ENCODE results near the gene FBXO28.
"Not testable (repeated sequence)": the region's sequence is repeated elsewhere in the genome, so short reads cannot be mapped to it uniquely, and the experiment has no call there.

FBXO28 gene, protein sequence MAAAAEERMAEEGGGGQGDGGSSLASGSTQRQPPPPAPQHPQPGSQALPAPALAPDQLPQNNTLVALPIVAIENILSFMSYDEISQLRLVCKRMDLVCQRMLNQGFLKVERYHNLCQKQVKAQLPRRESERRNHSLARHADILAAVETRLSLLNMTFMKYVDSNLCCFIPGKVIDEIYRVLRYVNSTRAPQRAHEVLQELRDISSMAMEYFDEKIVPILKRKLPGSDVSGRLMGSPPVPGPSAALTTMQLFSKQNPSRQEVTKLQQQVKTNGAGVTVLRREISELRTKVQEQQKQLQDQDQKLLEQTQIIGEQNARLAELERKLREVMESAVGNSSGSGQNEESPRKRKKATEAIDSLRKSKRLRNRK
- 43.2 to 79.5 reads per million in 2 donors for total RNA-seq

DNA sequence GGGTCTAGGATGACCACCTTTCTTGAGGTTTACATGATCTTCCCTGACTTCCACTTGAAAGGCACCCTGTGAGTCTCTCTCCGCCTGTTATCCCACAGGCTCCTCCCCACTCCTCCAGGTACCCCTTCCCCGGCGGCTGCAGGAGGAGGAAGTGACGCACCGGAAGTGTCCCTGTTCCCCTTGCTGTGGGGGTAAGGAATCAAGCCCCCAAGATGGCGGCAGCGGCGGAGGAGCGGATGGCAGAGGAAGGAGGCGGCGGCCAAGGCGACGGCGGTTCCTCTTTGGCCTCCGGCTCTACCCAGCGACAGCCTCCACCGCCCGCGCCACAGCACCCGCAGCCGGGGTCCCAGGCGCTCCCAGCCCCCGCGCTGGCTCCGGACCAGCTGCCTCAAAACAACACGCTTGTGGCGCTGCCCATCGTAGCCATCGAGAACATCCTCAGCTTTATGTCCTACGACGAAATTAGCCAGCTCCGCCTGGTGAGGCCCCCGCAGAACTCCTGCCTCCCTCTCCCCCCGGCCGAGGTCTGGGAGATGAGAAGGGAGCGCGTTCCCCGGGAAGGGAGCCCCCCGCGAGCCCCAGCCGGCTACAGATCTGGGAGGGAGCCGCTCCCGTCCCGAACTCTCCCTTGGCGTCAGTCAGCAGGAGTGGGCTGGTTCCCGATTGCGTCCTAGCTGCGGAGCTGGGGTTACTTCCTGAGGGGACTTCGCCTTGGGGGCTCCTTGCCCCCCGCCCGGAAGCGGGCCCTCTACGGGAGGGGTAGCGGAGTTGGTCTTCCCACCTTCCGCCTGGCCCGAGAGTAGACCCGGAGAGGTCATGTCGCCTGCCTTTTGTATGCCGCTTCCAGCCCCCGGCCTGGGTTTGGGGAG lies at the start of gene FBXO28:
Gene FBXO28 (plus strand): TSS at position 194 of the 869 bp plus-strand sequence. CDS start 19 bp downstream, at position 213.
- peak; percentile 87 for DNase-seq

DNA sequence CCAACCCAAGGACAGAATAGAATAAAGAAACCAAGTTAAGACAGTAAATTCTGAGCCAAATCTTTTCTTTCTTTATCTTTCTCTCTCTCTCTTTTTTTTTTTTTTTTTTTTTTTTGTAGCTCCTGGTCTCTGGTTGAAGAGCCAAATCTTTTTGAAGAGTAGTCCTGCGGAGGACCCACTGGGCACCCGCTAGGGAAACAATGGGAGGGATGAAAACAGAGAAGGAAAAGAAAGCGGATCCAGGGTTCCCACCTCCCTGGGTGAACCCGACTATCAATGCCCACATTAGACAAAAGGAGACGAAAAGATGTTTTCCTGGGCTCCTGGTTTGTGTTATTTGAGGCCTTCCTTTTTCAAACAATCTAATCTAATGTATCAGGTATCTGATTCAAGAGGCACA lies 49.8 kb upstream of the FBXO28 start:
- no peak for DNase-seq

DNA sequence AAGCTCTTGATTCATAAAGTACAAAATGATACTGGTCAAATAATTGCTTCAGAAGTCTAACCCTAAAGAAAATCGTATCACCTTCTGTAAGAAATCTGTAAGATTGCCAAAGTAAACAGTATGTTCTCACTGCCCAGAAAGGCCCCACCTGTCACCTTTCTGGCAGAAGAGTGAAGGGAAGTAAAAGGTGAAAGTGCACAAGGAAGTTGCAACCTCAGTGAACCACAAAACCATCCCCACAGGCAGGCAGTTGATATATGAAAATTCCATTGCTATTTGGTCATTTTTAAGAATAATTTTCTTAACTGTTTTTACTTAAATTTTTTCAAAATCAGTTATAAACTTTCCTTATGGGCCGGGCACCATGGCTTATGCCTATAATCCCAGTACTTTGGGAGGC lies 48.5 kb upstream of the FBXO28 start:
- no peak for DNase-seq

DNA sequence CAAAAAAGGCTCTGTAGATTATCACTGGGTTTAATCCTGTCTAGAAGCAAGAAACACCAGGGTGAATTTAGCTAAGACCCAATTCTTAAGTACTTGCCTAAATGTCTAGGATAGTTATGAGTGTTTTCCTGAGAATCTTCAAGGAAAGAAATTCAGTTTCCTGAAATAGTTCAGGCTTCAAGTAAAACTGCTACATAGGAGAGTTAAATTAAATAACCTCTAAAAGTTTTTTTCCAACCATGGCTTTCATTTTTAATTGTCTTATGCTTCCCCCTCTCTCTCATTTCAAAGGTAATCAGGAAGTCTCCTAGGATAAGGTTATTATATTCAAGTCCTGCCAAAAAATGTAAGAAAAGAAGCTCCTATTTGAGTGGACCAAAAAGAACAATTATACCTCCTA lies 46.7 kb upstream of the FBXO28 start:
- DNase-seq, result no peak

DNA sequence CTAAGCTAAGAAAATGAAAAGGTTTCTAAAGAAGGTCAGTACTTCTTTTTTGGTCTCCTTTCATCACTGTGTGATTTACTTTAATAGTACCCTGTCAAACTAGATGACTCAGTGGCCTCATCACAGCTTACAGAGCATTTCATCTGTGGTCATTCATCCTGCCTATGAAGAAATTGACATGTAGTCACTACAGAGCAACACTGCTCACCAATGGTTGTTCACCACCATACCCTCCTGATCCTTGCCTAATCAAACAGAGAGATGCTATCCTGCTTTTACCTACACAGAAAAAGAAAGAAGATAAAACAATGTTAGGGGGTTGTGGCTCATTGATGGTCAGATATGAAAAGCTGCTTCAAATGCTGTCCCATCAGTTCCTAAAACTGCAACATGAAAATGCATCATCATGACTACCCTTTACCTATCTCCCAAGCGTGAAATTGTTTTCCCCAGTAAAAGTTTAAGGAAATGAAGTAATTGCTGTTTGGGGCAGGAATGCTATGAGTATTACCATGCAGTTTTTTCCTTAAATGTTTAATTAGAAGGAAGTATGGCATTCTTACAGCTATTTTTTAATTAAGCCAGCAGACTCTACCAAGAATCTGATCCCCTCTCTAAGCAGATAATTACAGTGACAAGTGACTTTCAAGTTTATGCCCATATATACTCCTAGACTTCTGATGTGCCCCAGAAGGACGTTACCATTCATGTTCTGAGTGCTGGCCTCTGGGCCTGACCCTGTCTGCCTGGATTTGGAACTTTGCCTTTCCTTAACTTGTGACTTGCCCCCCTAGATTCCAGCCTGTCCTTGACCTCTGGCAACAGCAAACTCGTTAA lies 46.1 kb upstream of the FBXO28 start:
- DNase-seq, result no peak

DNA sequence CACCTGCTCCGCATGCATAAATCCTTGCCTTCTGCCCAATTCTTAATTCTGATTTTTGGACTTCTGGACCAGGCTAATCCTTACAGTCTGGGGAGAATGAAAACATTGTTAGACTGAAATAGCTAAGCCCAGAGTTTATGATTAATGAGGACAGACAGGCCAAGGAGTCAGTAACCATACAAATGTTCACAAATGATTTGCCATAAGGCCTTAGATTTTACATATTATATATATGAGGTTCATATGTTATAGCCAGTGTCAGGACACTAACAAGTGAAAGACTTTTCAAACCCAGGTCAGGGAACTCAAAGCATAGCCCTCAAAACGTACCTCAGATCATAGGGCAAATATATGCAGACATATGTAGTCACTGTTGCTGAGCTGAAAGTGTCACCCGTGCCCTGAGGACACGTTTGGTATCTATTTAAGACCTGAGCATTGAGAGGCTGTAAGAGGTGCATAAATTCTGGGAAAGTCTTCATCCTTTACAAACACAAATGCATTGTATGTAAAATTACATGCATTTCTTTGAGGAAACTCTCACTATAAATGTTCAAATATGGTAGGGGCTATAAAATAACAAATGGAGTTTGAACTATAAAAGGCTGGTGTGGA lies 45.3 kb upstream of the FBXO28 start:
- DNase-seq, result no peak

DNA sequence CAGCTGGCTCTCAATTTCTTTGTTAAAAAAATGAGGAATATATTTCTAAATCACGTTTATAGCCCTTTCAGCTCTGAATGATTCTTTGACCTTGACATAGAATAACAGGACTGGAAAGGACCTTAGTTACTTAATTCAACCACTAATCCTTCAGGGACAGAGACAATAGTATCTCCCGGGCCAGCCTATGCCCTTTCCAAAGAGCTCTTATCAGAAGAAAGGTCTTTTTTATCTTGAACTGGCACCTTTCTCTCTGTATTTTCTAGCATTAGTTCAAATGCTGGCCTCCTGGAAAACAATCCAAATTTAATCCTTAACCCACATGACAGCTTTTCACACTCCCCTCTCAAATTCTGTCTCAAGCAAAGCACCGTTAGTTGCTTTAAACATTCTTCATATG lies 44.8 kb upstream of the FBXO28 start:
- no peak for DNase-seq

DNA sequence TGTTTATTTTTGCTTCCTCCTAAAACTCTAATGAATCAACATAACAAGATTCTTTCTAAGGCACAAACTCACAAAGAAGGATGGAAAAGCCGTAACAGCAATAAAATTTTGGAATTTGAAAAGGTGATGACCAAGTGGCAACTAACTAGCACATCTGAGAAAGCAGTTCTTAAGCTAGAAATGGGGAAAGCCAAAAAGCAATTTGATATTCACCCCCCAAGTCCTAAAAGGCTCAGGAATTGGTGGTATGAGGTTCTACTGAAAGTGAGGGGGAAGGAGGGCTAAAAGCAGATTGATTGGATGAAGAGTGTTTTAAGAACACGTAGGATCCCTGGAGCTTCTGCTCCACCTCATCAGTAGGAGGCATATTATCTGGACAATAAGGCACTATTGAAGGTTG lies 43.4 kb upstream of the FBXO28 start:
- DNase-seq, result no peak

DNA sequence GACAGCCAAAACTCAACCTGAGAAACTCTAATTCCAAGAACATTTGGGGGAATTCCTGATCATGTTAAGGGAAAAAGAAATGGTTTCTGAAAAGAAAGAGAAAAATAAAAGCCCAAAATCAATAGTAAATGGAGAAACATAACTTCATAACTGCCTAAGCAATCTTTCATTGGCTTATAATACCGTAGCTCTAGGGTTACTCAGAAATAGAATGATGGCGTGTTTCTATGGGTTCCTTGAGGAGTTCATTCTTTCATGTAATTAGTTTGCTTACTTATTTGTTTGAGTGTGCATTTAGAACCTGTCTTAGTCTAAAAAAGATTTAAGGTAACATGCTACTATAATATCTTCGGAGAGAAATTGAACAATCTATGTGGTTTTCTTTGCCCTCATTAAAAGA lies 37.5 kb upstream of the FBXO28 start:
- DNase-seq, result no peak

DNA sequence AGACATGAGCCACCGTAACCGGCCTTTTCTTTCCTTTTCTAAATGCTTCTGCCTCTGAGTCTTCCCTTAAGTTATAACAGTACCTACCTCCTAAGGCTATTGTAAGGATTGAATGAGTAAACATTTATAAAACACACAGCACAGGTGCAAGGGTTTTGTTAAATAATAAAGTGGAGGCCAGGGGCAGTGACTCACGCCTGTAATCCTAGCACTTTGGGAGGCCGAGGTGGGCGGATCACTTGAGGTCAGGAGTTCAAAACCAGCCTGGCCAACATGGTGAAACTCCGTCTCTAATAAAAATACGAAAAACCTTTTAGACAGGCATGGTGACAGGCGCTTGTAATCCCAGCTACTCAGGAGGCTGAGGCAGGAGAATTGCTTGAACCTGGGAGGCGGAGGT lies 34.3 kb upstream of the FBXO28 start:
- DNase-seq, result not testable (repeated sequence)

DNA sequence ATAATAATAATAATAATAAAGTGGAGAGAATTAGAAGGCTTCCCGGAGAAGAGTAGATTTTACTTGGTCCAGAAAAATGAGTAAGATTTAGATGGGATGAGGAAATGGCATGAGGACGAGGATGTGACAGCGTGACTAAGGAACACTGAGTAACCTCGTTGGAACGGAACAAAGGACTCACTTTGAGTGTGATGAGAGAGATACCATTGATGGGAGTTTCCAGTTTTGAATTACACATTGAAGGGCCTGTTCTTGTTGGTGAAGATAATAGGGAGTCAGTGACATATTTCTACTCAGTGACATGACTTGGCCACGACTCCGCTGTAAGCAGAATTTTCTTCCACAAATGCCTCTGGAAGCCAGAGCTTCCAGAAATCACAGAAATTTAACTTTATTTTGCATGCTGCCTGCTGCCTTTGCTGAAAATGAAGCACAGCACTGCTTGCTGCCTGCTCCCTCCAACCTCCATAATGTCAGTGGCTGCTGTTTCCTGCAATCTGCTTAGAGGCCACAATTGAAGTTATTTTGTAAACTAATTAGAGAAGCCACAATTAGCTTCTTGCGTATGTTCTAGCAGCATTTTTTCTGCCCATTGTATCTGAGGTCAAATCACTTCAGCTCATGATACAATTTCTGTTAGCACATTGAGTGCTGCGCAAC lies 33.7 kb upstream of the FBXO28 start:
- no peak for DNase-seq

DNA sequence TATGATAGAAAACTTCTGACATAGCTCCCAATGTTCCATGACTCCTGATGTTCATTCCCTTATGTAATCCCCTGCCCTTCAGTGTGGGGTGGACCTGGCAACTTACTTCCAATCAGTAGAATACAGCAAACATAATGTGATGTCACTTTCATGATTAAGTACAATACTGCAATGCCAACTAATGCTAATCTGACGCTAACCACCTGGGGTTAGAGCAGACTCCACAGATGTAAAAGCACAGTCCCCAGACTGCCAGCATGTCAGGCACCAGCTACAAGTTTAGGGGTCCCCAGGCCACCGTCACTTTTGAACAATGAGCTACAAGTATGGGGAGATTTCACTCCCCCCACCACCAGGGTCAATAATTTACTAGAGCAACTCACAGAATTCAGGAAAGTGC lies 32.3 kb upstream of the FBXO28 start:
- DNase-seq, result no peak

DNA sequence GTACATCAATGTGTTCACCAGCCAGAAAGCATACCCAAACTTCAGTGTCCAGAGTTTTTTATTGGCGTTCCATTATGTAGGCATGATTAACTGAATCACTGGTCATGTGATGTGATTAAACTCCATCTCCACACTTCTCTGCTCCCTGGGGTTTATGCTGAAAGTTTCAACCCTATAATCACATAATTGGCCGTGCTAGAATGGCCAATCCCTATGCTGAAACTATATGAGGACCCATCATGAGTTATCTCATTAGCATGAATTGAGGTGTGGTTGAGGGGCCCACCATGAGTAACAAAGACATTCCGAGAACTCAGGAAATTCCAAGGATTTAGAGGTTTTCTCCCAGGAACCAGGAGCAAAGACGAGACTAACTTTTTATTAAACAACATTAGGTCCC lies 31.8 kb upstream of the FBXO28 start:
- no peak for DNase-seq

DNA sequence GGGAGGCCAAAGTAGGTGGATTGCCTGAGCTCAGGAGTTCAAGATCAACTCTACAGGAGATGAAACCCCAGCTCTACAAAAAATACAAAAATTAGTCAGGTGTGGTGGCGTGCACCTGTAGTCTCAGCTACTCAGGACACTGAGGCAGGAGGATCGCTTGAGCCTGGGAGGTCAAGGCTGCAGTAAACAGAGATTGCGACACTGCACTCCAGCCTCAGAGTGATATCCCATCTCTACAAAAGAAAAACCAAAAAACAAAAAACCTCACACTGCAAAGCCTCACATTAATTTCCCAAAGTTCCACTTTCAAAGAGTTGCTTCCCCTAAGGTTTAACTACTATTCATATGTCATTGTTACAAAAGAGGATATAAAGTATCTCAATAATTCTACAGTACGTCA lies 29.0 kb upstream of the FBXO28 start:
- DNase-seq, result no peak

DNA sequence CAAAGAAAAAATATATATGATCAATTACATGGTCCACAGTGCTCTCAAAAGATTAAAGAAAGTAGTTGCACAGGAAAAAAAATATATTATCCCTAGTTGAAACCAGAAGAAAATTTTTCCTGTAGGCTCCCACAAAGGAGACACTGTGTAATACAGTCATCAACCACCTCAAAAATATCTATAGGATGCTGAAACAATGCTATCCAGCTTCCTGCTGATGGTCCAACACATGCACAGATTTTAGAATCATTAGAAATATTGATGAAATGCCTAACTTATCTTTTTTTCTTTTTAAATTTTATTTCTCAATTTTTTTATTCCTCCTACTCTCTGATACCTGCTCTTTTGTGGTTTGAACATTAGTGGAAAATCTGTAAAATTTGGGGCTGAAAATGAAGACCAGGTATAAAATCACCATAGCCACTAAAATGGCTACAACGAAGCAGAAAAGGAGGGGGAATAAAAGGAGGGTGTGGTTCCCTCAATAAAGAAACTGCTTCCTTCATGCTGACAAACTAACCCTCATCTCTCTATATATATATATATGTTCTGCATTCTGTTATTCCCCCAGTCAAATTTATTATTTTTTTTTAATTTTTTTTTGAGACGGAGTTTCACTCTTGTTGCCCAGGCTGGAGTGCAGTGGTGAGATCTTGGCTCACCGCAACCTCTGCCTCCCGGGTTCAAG lies 28.3 kb upstream of the FBXO28 start:
- no peak for DNase-seq

DNA sequence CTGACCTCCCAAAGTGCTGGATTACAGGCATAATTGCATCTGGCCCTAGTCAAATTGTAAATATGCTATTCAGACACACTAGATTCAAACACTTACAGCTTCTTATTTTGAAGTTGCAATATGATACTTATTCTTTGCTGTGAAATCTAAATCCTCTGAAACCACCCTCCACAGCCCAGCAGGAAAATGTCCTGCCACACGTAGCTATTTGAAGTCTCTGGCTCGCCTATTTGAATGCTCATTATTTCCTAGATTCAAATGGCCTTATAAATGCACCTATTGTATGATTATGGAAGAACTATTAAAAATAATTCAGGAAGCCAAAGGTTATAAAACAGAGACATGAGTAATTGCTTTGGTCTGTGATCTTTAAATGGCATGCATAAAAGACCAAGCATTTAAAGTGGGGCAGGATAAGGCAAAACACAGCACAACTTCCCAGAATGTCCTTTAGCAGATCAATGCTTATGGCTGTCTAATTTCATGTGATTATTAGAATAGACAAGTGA lies 26.6 kb upstream of the FBXO28 start:
- no peak for DNase-seq

DNA sequence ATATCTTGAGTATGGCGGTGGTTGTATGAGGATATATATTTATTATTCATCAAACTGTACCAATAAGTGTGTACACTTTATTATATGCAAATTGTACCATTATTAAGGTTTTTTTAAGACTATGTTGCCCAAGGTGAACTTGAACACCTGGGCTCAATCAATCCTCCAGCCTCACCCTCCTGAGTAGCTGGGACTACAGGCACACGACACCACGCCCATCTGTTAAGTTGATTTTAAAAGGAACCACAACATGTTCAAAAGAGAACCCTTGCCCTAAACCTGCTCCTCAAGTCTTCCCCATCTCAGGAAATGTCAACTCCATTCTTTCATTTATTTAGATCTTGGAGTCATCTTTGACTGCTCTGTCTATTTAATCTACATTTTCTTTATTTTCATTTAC lies 24.3 kb upstream of the FBXO28 start:
- DNase-seq, result no peak

DNA sequence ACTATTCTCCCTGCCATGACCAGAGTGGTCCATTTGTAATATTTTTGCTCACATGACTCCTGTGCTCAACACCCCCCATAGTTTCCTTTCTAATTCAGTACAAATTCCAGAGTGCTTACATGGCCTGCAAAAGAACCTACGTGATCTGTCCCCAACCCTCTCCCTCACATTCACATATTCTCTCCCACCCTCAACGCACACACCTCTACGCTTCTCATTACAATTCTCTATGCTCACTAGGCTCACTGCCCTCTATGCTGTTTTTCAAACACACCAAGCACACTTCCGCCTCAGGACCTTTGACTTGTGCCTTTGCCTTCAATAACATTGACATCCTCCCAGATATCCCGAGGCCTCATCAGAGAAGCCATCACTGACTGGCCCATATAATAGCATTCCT lies 23.8 kb upstream of the FBXO28 start:
- DNase-seq, result no peak

DNA sequence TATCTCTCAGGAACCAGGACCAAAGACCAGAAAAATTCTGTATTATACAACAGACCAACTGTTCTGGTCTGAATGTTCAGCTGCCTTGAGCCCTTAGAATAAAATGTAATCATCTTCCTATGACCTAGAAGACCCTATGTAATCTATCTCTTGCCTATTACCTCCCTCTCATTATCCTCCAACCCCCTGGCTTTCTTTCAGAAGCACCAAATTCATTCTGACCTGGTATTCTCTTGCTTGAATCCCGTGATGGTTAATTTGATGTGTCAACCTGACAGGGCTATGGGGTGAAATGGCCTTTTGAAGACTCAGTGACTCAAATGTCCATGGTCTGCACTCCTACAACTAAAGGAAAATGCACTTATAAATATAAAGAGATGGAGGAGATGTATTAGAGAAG lies 21.8 kb upstream of the FBXO28 start:
- no peak for DNase-seq

DNA sequence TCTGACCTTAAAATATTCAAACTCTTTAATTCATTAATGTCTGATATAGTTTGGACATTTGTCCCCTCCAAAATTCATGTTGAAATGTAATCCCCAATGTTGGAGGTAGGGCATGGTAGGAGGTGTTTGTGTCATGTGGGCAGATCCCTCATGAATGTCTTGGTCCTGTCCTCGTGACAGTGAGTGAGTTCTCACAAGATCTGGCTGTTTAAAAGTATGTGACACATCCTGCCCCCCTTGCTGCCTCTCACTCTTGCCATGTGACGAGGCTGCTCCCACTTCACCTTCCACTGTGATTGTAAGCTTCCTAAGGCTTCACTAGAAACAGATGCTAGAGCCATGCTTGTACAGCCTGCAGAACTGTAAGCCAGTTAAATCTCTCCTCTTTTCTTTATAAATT lies 21.3 kb upstream of the FBXO28 start:
- no peak for DNase-seq

DNA sequence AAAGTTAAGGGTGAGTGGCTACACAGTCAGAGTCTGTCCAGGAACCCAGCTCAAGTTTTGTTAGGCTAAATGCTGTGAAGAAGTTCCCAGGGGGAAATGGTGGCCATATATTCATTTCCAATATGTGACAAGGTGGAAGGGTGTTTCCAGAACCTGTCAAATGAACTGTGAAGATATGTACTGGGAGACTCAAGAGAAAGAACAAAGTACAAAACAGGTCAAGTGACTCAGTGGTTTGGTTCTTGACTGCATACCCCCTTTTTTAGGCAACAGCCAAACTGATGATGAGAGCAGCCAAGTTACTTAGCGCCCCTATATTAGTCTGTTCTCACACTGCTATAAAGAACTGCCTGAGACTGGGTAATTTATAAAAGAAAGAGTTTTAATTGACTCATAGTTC lies 18.6 kb upstream of the FBXO28 start:
- no peak for DNase-seq
